Effector CD4-positive, alpha-beta T cell (primary cell): Measurements from ENCODE around the gene SMAD5.

Source experiments
- DNase-seq: peaks from one replicate; pipeline ENCODE4 v3.0.0-alpha.2; 2020

SMAD5 gene

DNA sequence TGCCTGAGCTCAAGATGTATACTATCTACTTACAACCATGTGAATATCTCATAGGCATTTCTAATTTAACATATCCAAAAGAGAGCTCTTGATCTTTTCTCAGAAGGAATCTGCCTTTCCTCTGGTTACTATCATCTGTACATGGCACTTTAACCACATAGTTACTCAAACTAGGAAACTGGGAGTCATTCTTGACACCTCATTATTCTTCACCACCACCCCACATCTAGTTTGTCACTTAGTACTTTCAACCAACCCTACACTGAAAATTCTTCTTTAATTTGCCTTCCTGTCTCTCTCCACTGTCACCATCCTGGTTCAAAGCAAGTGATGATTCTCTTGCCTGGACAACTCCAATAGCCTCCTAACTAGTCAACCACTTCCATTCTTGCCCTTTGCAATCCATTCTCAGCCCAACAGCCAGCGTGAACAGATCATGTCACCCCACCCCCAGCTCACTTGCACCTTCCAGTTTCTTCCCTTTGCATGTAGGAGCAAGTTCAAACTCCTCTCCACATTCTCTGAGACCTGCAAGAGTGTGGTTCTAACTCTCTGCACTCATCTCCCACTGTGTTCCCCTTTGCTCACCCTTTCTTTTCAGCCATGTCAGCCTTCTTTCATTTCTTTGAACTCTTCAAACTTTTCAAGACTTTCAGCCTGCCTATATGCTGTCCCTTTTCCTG is 17.3 kb upstream of the SMAD5 start:
- no peak for DNase-seq

DNA sequence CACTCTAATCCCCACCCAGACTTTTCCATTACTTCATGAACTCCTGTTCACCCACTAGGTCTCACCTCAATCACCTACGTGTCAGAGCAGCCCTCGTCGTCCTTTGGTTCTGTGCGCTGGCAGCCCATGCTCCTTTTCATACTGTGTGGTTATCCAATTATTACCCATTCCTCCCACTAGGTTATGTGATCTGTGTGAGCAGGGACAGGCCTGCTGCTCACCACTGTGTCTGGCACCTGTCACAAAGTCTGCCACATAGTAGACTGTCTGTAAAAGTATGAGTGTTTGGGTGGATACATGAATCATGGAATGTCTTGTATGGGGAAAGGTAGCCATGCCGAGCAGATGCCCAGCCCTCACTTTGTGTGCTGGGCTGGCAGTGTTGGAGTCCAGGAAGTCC is 12.1 kb upstream of the SMAD5 start:
- DNase-seq: no peak

GRCh38 chr5:136123236-136123768 is 9.3 kb upstream of the SMAD5 start:
- DNase-seq: no peak

GRCh38 chr5:136127560-136127959 is 5.1 kb upstream of the SMAD5 start:
- no peak for DNase-seq

- no peak for DNase-seq
Observed at GRCh38 chr5:136128481-136128880, 4.2 kb upstream of the SMAD5 start.

- no peak for DNase-seq
Observed at GRCh38 chr5:136129445-136129844, 3.2 kb upstream of the SMAD5 start.

DNA sequence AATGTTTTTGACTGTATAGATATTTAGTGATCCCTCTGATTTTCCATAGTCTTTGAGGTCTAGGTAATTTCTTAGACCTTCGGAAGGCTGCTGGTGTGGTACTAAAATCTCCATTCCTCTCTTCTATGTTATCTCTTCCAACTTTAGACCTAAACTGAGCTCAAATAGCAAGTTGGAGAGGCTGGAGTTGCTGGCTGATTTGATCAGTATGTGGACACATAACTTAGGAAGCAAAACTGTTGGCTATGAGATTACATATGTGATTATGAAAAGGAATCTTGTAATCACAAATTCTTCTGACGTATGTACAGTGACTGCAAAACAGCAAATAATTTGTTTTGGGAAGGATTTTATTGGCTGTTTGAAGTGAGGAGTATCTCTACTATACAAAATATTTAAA is 2.1 kb upstream of the SMAD5 start:
- no peak for DNase-seq

GRCh38 chr5:136132087-136132486 is 558 bp upstream of the SMAD5 start:
- no peak for DNase-seq

DNA sequence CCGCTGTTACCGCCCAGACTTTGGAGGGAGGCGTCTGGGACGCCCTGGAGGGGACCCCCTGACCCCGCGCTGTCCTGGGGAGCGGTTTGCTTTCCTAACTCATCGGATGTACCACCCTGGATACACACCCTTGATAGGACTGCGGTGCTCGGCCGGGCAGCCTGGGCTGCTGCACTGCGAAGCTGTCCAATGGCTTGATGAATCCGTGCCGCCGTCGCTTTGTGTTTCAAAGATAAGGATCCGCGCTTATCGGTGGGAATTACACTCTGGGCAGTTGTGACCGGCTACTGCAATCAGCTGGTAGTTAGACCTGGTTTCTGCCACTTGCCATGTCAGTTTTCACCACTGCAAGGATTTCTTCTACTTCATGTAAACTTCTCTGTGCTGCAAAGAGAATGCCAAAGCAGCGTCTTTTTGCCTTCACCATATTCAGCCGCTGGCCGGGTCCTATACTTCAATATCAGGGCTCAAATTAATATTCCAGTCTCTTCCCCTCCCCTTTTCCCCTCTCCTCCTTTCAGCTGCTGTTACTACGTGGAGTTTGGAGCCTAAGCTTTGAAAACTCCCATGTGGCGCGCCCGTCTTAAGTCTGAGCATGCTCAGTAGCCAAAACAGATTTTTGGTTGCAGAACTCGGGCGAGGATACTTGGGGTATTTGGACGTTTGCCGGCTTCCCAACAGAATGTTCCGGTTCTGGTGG is 727 bp downstream of the SMAD5 start:
- no peak for DNase-seq

DNA sequence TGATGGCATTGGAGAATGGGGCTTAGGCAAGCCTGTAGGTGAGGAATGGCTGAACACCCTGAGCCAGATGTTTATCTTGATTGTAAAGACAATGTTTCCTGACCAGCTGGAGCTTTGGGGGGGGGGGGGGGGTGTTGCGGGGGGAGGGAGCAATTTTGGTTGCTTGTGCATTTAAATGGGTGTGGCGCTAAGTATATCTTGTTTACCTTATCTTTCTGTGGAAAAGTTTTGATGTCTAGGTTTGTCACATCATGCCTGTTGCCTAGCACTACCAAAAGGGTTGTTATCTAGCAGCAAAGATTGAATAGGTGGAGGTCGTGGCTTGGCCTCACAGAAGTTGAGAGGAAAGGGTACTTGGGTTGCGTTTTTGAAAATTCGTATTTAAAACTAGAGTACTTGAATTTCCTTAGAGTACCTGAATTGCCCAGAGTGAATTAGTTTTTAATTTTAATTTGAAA is 1.3 kb downstream of the SMAD5 start:
- no peak for DNase-seq

DNA sequence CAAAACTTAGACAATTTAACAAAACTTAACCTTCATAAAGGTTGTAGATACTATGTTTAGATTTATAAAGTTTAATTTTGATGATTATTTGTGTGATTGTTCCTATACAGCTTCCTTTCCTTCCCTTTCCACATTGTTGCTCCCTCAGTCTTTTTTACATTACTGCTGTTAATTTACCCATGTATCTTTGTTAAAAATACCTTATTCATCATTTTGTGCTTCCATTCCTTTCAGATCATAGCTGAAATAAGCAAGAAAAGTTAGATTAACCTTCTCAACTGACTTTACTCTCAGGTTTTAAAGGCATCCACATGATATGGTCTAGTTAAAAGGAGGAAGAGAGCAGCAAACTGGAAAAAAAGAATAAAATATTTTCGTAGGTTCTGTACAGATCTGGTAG is 2.0 kb downstream of the SMAD5 start:
- DNase-seq: no peak

DNA sequence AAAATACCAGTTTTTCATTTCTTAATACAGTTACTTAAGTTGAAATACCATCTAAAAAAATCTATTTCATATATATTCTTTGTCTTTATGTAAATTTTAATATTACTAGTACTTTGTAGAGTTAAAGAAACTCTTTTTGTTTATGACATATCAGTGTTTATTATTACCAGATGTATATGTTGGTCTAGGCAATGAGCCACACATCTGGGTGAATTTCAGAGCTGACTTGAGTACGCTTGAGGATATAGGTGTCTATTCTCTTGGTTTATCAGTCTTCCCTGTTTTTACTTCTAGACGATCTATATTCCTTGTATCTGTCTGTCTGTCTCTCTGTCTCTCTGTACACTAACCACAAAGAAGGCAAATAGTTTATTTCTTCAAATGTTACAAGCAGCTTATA is 2.9 kb downstream of the SMAD5 start:
- no peak for DNase-seq

- no peak for DNase-seq
Observed at GRCh38 chr5:136137497-136138220, 5.0 kb downstream of the SMAD5 start.

DNA sequence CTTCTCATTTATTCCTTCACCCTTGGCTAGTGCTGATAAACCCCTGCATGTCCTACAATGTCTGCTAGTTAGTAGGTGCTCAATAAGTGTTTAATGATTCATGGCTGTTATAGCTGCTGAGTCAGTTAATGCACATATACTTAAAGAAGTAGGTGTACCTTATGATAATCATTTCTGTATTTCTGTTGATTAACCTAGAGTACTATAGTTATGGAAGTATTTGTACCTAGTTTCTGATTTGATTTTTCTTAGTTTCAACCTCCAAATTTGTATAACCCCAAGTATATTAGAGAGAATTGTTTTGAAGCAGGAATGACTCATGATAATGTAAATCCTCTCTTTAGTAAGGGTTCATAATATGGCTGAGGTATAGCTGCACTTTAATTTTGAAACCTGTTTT is 8.9 kb downstream of the SMAD5 start:
- DNase-seq: no peak

DNA sequence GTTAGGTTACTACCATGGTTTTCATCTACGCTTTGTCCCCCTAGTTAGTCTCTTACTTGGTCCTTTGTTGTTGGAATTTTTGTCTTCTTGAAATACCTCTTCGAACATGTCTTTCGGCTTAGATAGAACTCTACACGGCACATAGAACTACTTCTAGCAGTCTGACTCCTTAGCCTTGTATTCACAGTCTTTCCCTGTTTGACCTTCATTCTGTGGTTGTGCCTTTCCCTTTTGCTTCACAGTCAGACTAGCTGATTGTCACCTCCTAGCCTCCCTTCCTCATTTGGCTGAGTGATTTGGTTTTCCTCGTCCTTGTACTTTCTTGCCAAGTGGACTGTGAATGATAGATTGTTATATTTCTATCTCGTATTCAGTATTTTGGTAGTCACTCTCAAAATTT is 10.7 kb downstream of the SMAD5 start:
- DNase-seq: no peak

DNA sequence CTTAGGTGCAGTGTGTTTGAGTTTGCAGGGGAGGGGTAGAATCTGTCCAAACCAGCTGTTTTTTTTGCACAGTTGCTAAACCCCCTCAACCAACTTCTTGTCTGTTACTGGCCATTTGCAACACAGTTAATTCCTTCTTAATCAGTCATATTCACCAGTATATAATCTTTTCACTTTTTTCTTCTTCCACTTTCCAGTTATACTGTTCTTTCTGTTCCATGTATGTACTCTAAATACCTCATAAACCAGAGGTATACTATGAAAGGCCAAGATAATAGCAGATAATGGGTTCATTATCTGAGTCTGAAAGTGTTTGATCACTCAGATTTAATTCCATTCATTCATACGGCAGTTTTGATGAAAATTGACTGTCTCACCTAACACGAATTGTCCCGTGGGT is 11.1 kb downstream of the SMAD5 start:
- no peak for DNase-seq

DNA sequence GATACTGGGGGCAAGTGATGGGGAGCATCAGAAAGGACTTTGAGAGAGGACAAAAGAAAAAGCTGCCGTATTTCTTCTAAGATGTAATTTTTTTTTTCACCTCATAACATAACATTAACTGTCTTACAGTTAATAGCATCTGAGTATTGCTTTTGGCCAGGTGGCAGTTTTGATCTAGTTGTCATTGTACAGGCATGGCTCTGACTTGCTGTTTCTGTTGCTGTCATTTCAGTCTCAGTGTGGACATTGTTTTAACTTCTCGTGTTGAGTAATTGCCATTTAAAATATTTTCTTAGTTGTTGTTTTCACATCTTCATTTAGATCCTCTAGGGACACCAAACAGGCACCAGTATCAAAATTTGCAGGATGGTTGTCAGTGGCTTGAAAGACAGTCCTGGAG is 12.4 kb downstream of the SMAD5 start:
- no peak for DNase-seq

DNA sequence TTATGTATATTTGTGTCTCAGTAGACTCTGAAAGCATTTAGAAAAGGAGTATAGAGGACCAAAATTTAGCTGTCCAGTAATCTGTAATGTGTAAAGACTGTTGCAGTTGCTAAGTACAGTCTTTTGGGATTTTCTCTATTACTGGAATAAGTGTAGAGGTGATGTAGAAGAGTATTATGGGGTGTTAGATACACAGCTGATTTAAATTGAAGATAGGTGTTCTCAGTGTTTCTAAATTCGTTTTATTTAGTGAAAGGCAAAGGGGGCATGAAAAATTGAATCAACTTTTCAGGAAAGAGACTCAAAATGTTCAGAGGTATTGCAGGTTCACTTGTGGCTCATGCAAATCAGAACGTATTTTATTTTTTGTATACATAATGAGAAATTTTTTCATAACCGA is 13.6 kb downstream of the SMAD5 start:
- no peak for DNase-seq

GRCh38 chr5:136147632-136148031 is 15.0 kb downstream of the SMAD5 start:
- DNase-seq: no peak

- no peak for DNase-seq
Observed at GRCh38 chr5:136149891-136150290, 17.2 kb downstream of the SMAD5 start.

GRCh38 chr5:136153581-136154236 is 21.1 kb downstream of the SMAD5 start:
- DNase-seq: no peak

DNA sequence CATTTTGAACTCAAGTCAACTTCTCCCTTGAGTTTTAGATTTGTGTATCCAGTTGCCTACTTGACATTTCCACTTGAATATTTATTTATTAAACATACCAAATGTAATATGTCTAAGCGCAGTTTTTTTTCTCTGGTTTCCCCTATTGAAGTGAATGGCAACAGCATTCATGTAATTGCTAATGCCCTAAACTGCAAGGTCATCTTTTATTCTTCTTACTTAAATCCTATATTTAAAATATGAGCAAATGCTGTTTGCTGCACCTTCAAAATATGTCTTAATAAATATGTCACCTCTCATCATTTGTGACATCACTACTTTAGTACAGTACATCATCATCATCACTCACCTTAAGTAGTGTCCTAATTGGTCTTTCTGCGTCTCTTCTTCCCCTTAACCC is 22.4 kb downstream of the SMAD5 start:
- no peak for DNase-seq

DNA sequence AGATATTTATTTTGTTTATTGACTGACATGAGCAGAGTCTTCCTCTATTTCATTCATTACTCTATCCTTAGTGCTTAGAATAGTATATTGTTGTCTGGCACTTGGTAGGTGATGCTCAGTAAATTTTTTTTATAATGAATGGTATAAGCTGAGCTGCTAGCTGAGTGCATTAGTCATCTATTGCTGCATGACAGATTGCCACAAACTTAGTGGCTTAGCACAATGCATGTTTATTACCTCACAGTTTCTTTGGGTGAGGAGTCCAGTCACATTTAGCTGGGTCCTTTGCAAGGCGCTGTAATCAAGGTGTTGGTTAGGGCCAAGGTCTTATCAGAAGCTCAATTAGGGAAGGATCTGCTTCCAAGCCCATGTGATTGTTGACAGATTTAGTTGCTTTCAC is 23.1 kb downstream of the SMAD5 start:
- DNase-seq: no peak
